Mesenchymal stem cell (in vitro differentiated cells and primary cell): ENCODE results near the gene CROCC2.

Experiments used
- DNase-seq: peaks from one replicate; pipeline ENCODE4 v3.0.0-alpha.2; 2013
- H2AFZ ChIP-seq: one replicate; pipeline ENCODE4 v1.6.1; 2013; ENCODE audit warnings: low read depth, mild to moderate bottlenecking, control low read depth, inconsistent platforms, low read length, moderate library complexity
- H2AK5ac ChIP-seq: 2 replicates; pipeline ENCODE4 v1.6.1; 2013; ENCODE audit warnings: low read length, moderate library complexity, mild to moderate bottlenecking, inconsistent platforms; ENCODE audit not compliant: severe bottlenecking
- H2BK120ac ChIP-seq: one replicate; pipeline ENCODE4 v1.6.1; 2013; ENCODE audit warnings: low read depth, mild to moderate bottlenecking, inconsistent platforms, low read length, moderate library complexity
- H2BK12ac ChIP-seq, 2 experiments: one replicate each; pipeline ENCODE4 v1.6.1; 2013; ENCODE audit warnings: inconsistent platforms in 2 of 2, low read length in 2 of 2, mild to moderate bottlenecking in 2 of 2, moderate library complexity in 2 of 2, control low read depth in 1 of 2
- H2BK15ac ChIP-seq: one replicate; pipeline ENCODE4 v1.6.1; 2013; ENCODE audit warnings: mild to moderate bottlenecking, low read depth, inconsistent platforms; ENCODE audit not compliant: poor library complexity, severe bottlenecking
- H2BK5ac ChIP-seq: 2 replicates; pipeline ENCODE4 v1.6.1; 2013; ENCODE audit warnings: low read depth, mild to moderate bottlenecking, low read length, control low read depth, inconsistent platforms; ENCODE audit not compliant: poor library complexity, severe bottlenecking
- H3K14ac ChIP-seq, 2 experiments: one replicate each; pipeline ENCODE4 v1.6.1; 2013; ENCODE audit warnings: inconsistent platforms in 2 of 2, low read length in 2 of 2, control low read depth in 1 of 2, mild to moderate bottlenecking in 1 of 2, moderate library complexity in 1 of 2
- H3K18ac ChIP-seq, 2 experiments: one replicate each; pipeline ENCODE4 v1.6.1; 2013; ENCODE audit warnings: inconsistent platforms in 2 of 2, low read length in 2 of 2, control low read depth in 1 of 2, low read depth in 1 of 2, mild to moderate bottlenecking in 1 of 2
- H3K23ac ChIP-seq, 2 experiments: one replicate each; pipeline ENCODE4 v1.6.1; 2013; ENCODE audit warnings: inconsistent platforms in 2 of 2, low read length in 2 of 2, mild to moderate bottlenecking in 2 of 2, moderate library complexity in 2 of 2, control low read depth in 1 of 2
- H3K27ac ChIP-seq: 2 replicates; pipeline ENCODE4 v1.5.1; 2013; ENCODE audit warnings: mild to moderate bottlenecking, moderate library complexity, low read length, control low read depth, inconsistent platforms; ENCODE audit not compliant: poor library complexity, severe bottlenecking
- H3K27me3 ChIP-seq, 2 experiments: 2 replicates each; pipeline versions ENCODE4 v1.6.1 to v1.7.0; 2013; ENCODE audit warnings: low read length in 2 of 2, mild to moderate bottlenecking in 2 of 2, moderate library complexity in 2 of 2, control low read depth in 1 of 2, inconsistent platforms in 1 of 2; ENCODE audit not compliant: control insufficient read depth in 1 of 2, insufficient read depth in 1 of 2
- H3K36me3 ChIP-seq, 2 experiments: 2 replicates each; pipeline versions ENCODE4 v1.6.1 to v1.7.0; 2013; ENCODE audit warnings: low read length in 2 of 2, control low read depth in 1 of 2, inconsistent platforms in 1 of 2, low read depth in 1 of 2, mild to moderate bottlenecking in 1 of 2; ENCODE audit not compliant: insufficient read depth in 2 of 2, control insufficient read depth in 1 of 2
- H3K4ac ChIP-seq, 2 experiments: one replicate each; pipeline ENCODE4 v1.6.1; 2013; ENCODE audit warnings: inconsistent platforms in 2 of 2, low read length in 2 of 2, mild to moderate bottlenecking in 2 of 2, moderate library complexity in 2 of 2, control low read depth in 1 of 2, low read depth in 1 of 2
- H3K4me1 ChIP-seq: 2 replicates; pipeline ENCODE4 v1.6.1; 2013; ENCODE audit warnings: low read depth, low read length, control low read depth; ENCODE audit not compliant: control insufficient read depth, insufficient read depth
- H3K4me2 ChIP-seq: 2 replicates; pipeline ENCODE4 v1.6.1; 2013; ENCODE audit warnings: low read length, mild to moderate bottlenecking, inconsistent platforms; ENCODE audit not compliant: poor library complexity, severe bottlenecking
- H3K4me3 ChIP-seq, 2 experiments: 2 replicates each; pipeline versions ENCODE4 v1.5.1 to v1.7.0; 2013; ENCODE audit warnings: low read length in 2 of 2, mild to moderate bottlenecking in 2 of 2, control low read depth in 1 of 2, low read depth in 1 of 2; ENCODE audit not compliant: insufficient read depth in 1 of 2
- H3K79me1 ChIP-seq: replicated peaks from 2 replicates; pipeline ENCODE4 v1.6.1; 2013; ENCODE audit warnings: mild to moderate bottlenecking, control low read depth, low read length, inconsistent platforms; ENCODE audit not compliant: poor library complexity, severe bottlenecking
- H3K9ac ChIP-seq: 2 replicates; pipeline ENCODE4 v1.7.0; 2013; ENCODE audit warnings: mild to moderate bottlenecking, low read length, moderate library complexity
- H3K9me3 ChIP-seq: 2 replicates; pipeline ENCODE4 v1.7.0; 2013; ENCODE audit warnings: mild to moderate bottlenecking, low read length; ENCODE audit not compliant: control insufficient read depth
- H4K8ac ChIP-seq: one replicate; pipeline ENCODE4 v1.6.1; 2013; ENCODE audit warnings: inconsistent platforms, mild to moderate bottlenecking, low read length, moderate library complexity
- H4K91ac ChIP-seq: one replicate; pipeline ENCODE4 v1.6.1; 2013; ENCODE audit warnings: mild to moderate bottlenecking, low read length, inconsistent platforms
- WGBS: methylation state at CpG from one replicate; pipeline ENCODE4 v1.1.7; 2013; ENCODE audit warnings: mixed read lengths; 5-methylcytosine and 5-hydroxymethylcytosine counted together

The CROCC2 gene

DNA sequence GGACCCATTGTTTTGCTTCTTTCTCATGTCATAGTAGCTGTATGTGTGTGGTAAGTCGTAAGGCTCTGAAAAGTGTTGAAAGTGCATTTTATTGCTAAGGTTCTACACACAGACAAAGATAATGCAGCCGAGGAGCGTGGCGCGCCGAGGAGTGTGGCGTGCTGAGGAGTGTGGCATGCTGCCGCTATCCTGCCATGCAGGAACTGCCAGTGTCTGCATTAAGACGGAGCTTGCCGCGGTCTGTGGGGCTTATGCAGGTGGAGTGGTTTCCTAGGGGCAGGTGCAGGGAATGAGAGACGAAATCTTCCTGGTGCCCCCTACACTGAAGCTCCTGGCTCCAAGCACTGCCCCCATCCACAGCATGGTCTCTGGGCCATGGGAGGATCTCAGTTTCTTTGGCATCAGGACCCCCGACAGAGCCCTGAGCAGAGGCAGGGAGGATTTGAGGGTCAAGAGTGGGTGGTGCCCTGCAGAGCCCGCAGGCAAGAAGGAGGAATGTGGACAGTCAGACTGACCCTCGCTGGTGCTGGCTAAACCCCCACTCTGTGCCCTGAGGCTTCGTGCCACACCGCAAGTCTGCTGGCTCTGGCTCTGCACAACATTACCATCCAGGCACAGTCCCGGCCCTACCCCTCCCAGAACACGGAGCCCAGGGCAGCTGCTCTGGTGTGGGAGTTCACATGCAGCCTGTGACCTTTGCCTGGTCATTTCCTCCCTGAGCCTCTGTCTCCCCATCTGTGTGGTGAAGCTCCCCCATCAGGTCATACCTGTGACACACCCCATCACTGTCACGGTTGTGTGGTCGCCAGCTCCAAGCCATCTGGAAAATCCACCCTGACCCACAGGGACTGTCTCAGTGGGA is 95.5 kb downstream of the CROCC2 start:
- Histone ChIP-seq H3K27me3 (peaks cover 0 to 10% of the 10 kb centered on the region in 2 experiments), H3K23ac (no peak overlapping the region), H4K91ac (no peak overlapping the region), H3K4ac (no peak overlapping the region), H3K4me2 (no peak overlapping the region), H3K14ac (no peak overlapping the region), H2BK12ac (no peak overlapping the region), H3K9me3 (peaks cover 33% of the 10 kb centered on the region), H3K79me1 (no peaks in the 10 kb centered on the region), H3K27ac (no peak overlapping the region), H3K36me3 (peaks cover 12 to 69% of the 10 kb centered on the region in 2 experiments), H3K9ac (peak overlapping the region; percentile 87), H2BK120ac (no peak overlapping the region), H4K8ac (no peak overlapping the region), H2AFZ (no peak overlapping the region), H2AK5ac (no peak overlapping the region), H3K18ac (no peak overlapping the region), H2BK15ac (no peak overlapping the region), H2BK5ac (no peak overlapping the region), H3K4me1 (peaks cover 23% of the 10 kb centered on the region), H3K4me3 (peak overlapping the region in 1 of 2 experiments; percentile 85)
- 89% methylated on average over 20 of the region's 21 CpGs for WGBS
- no peak for DNase-seq

DNA sequence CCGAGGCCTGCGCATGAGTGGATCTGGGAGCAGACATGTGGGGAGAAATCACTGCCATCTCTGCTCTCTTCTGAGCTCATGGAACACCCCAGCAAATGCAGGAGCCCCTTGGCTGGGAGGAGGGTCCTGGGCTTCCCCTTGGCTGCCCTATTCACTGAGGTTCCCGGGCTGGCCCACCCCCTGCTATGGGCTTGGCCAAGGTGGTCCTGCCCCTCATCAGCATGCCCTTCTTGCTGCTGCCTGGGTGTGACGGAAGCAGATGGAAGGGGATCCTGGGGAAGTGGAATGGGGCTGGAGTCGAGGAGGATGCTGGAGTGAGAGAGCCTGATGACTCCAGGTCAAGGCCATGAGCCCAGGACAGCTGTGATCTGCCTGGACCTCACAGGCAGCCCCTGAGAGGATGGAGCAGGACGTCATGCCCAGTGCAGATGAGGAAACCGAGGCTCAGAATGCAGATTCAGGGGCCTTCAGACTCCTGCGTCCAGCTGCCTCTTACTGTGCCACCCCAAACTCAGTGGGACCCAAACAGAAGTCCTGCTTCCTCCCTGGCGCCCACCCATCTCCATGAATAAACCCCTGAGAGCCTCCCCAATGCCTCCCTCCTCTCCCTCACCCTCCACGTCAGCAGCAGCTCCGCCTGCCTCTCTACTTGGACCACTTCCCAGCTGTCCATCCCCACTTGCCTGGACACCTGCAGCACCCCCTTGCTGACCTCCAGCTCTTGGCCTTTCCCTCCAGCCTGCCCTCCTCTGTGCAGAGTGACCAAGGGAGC is 96.3 kb downstream of the CROCC2 start:
- Histone ChIP-seq H3K79me1 (no peaks in the 10 kb centered on the region), H4K91ac (no peak overlapping the region), H2BK5ac (no peak overlapping the region), H3K9ac (no peak overlapping the region), H3K27me3 (peaks cover 0 to 10% of the 10 kb centered on the region in 2 experiments), H3K4me2 (no peak overlapping the region), H3K18ac (no peak overlapping the region), H2BK12ac (no peak overlapping the region), H3K4ac (no peak overlapping the region), H3K36me3 (peaks cover 12 to 77% of the 10 kb centered on the region in 2 experiments), H3K23ac (no peak overlapping the region), H3K27ac (no peak overlapping the region), H3K4me3 (peak overlapping the region in 1 of 2 experiments; percentile 85), H3K14ac (no peak overlapping the region), H2BK15ac (no peak overlapping the region), H2AFZ (no peak overlapping the region), H3K4me1 (peaks cover 20% of the 10 kb centered on the region), H4K8ac (no peak overlapping the region), H2BK120ac (no peak overlapping the region), H3K9me3 (peaks cover 33% of the 10 kb centered on the region), H2AK5ac (no peak overlapping the region)
- 80% methylated on average over 11 of the region's 11 CpGs for WGBS
- no peak for DNase-seq

DNA sequence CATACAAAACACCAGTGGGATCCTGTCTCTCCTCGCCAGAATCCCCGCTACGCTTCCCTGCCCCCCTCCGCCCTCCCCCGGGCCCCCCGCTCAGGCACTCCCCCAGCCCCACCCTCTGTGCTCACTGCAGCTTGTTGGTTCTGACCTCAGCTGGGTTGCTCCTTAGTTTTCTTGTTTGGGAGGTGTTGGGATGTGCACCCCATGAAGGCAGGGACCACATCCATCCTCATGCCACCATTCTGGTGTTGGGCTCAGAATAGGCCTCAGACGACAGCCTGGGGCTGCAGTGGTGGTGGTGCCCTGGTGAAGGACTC is 96.9 kb downstream of the CROCC2 start:
- H4K8ac ChIP-seq: no peak overlapping the region
- no peak overlapping the region for H4K91ac ChIP-seq
- DNase-seq: no peak
- H2AFZ ChIP-seq: no peak overlapping the region
- no peak overlapping the region for H2BK12ac ChIP-seq
- no peak overlapping the region for H3K4ac ChIP-seq
- H3K18ac ChIP-seq: no peak overlapping the region
- no peak overlapping the region for H2AK5ac ChIP-seq
- 94% methylated on average over 2 of the region's 7 CpGs for WGBS
- H3K23ac ChIP-seq: no peak overlapping the region
- H2BK120ac ChIP-seq: no peak overlapping the region
- no peak overlapping the region for H3K9ac ChIP-seq
- peaks cover 18% of the 10 kb centered on the region for H3K4me1 ChIP-seq
- no peaks in the 10 kb centered on the region for H3K79me1 ChIP-seq
- H2BK5ac ChIP-seq: no peak overlapping the region
- H3K27me3 ChIP-seq: peaks cover 0 to 10% of the 10 kb centered on the region in 2 experiments
- no peak overlapping the region for H3K4me2 ChIP-seq
- H3K36me3 ChIP-seq: peaks cover 12 to 82% of the 10 kb centered on the region in 2 experiments
- H3K27ac ChIP-seq: no peak overlapping the region
- H3K4me3 ChIP-seq: peak overlapping the region in 1 of 2 experiments; percentile 39
- peaks cover 33% of the 10 kb centered on the region for H3K9me3 ChIP-seq
- H2BK15ac ChIP-seq: no peak overlapping the region
- H3K14ac ChIP-seq: no peak overlapping the region

DNA sequence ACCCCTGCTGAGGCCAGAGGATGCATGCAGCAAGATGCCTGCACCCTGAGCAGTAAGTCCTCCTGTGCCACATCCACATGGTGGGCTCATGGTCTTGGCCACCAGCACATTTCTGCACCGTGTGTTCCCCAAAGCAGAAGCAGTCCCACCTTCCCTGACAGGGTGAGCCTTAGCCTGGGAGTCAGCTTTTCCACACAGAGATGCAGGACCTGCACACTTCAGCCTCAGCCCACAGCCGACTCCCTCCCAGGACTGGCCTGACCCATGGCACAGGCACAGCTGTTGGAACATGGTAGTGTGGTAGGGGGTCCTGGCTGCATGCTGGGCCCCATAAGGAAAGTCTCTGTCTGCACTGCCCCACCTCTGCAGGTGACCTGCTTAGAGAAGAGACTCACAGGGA is 97.2 kb downstream of the CROCC2 start:
- Histone ChIP-seq H3K4me3 (peak overlapping the region in 1 of 2 experiments; percentile 50), H2BK12ac (no peak overlapping the region), H3K27ac (no peak overlapping the region), H2AK5ac (no peak overlapping the region), H4K91ac (no peak overlapping the region), H3K14ac (no peak overlapping the region), H3K9me3 (peaks cover 33% of the 10 kb centered on the region), H3K23ac (no peak overlapping the region), H2BK120ac (no peak overlapping the region), H3K4ac (no peak overlapping the region), H2AFZ (no peak overlapping the region), H2BK5ac (no peak overlapping the region), H3K9ac (no peak overlapping the region), H3K18ac (no peak overlapping the region), H3K36me3 (peaks cover 12 to 86% of the 10 kb centered on the region in 2 experiments), H3K79me1 (no peaks in the 10 kb centered on the region), H3K4me2 (no peak overlapping the region), H3K27me3 (peaks cover 0 to 10% of the 10 kb centered on the region in 2 experiments), H3K4me1 (peaks cover 15% of the 10 kb centered on the region), H4K8ac (no peak overlapping the region), H2BK15ac (no peak overlapping the region)
- WGBS: 80% methylated on average over 2 of the region's 2 CpGs
- DNase-seq: no peak
